GM19238 (cell line): ENCODE results near the gene RBM38.
"Not testable (repeated sequence)": the region's sequence is repeated elsewhere in the genome, so short reads cannot be mapped to it uniquely, and the experiment has no call there.

ENCODE experiments used
- DNase-seq: peaks from one replicate; pipeline ENCODE4 v3.0.0; 2011; ENCODE audit warnings: low spot score; ENCODE audit not compliant: insufficient read length

Gene RBM38

DNA sequence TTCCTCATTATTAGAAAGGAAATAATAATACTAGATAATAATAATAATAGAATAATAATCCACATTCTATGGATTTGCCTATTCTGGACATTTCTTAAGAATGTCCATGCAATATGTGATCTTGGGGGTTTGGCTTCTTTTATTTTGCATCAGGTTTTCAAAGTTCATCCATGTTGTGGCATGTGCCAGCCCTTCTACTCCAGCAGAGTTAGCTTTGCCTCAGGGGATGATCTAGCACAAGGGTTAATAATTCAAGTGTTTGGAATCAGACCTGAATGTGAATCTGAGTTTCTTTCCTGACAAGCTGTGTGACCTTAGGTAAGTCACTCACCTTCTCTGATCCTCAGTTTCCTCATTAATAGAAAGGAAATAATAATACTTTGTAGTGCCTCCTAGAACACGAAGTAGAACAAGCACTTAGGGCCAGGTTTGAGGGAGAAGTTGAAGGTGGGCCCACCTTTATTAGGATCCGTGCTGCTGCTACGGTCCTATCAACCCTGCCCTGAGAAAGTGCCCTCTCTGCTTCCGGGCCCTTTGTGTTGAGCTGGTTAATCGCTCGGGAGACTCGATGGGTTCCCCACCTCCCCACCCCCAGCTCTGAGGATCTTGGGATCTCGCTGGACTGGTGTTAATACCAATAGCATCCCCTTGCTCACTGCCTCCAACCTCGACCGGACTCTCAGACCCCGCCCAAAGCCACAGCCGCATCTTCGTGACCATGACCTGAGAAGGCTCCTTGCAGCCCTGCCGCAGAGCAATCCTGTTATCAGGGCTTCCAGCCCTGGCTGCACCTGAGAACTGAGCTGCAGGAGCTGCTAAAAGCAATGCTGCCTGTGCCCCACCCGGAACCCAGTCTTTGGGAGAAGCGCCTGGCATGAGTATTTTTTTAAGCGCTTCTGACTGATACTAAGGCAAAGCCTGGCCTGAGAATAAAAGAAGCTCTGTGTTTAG is 26.9 kb downstream of the RBM38 start:
- DNase-seq, result no peak

DNA sequence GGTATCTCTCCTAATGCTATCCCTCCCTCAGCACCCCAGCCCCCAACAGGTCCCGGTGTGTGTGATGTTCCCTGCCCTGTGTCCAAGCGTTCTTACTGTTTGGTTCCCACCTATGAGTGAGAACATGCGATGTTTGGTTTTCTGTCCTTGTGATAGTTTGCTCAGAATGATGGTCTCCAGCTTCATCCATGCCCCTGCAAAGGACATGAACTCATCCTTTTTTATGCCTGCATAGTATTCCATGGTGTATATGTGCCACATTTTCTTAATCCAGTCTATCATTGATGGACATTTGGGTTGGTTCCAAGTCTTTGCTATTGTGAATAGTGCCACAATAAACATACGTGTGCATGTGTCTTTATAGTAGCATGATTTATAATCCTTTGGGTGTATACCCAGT is 28.3 kb downstream of the RBM38 start:
- DNase-seq, result not testable (repeated sequence)

DNA sequence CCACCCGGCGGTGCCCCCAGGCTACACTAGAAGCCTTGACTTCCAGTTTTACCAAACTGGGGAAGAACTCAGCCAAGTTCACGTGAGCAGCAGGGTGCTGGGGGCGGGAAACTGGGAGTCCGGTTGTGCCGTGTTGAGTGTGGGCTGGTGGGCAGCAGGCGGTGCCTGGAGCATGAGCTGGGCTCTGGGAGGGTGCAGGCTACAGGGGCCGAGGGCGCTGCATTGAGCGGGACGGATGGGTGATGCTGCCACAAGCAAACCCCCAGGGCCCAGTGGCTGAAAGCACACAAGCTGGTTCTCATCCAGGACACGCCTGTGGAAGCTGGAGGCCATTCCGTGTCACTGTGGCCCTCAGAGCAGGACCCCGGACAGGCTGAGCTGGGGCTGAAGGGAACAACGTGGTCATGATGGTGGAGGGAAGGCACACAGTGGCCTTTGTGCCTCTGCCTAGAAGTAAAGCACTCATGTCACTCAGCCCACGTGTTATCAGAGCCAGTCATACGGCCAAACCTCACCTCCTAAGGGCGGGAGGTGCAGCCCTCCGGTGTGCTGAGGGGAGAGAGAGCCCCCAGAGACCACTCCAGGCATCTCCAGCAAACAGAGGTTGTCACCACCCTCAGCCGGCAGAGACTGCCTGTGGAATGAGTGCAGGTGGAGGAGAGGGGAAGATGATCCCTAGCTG is 29.5 kb downstream of the RBM38 start:
- DNase-seq, result no peak

DNA sequence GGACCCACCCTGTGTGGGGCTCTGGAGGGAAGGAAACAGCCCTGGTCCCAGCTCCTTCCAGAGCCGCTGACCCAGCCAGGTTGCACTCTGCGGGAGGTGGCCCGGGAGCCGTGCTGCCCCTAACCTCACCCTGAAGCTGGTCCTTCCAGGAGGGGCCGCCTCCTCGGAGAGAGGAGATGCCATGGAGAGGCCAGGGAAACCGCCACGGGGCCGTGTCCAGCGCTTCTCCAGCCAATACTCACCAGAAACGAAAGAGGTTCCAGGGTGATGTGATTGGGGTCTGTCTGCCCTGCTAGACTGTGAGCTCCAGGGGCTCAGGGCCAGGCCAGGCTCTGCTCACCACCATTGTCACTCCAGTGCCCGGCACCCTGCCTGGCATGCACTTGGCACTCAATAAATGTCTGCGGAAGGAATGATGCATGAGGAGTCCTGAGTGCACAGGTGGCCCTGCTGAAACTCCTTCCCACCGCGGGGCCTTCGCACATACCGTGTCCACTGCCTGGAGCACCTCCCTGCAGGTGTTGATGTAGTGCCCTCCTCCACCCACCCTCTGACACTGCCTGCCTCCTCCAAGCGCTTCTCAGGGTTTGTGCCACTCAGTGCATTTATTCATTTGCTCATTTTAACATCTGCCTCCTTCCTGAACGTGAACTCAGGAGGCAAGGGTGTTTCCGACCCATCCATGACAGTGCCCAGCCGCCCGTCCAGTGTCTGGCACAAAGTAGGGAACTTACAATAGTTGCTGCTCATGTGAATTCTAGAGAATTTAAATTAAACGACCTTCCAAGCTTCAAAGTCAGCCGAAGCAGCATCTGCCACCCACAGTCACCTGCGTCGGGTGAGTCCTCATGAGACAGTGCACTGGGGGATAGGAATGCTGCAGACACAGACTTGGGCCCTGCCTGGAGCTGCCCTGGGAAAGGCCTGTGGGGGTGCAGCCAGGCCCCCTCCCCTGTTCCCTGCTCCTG is 30.3 kb downstream of the RBM38 start:
- DNase-seq, result no peak

DNA sequence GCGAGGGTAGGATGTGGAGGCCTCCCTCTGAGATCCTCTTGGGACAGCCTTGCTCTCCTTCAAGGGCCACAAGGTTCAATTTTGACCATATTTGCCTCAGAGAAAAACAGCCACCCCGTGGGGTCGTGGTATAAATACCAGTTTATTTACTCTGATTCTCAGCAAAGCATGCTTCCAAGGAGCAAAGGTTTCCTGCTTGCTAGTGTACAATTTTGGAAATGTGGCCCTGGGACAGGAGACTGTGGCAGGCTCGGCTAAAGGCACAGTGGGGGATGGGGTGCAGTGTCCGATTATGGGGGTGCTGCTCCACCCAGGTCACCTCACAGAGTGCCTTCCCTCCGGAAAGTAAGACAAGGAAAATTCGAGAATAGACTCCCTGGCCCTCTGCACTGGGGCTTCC is 31.1 kb downstream of the RBM38 start:
- no peak for DNase-seq

DNA sequence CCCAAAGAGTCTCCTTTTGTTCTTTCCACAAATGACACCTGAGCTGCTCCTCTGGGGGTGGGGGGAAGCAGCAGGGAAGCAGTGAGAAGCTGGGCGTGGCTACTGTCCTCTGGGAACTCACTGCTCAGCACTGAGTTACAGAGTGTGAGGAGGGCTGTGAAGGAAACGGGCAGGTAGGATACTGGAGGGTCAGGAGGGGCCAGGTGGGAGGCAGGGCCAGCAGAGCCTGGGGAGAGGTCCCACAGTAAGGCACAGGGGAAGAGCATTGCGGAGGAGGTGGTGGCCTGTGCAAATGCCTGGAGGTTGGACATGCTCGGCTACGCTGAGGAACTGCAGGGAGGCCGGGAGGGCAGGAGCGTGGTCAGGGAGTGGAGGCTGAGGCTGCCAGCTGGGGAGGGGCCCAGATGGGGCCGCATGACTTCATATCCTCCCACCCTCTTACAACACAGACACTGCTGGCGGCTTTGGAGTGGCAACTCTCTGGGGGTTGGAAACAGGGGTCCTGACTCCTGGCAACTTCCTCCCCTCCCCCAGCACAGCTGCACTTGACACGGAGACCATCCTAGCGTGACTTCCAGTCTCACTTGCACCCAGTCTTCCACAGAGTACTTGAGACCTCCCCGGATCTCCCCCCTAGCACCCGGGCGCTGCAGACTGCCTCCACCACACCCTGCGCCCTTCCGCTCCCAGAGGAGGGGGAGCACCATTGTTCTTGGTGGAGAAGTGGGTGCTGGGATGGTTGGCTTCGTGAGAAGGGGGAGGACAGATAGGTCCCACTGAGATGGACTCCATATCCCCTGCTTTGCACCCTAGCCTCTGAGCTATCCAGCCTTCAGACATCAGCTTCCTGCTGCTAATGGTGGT is 34.2 kb downstream of the RBM38 start:
- DNase-seq, result no peak

GRCh38 chr20:57426271-57426689 is 35.1 kb downstream of the RBM38 start:
- no peak for DNase-seq

DNA sequence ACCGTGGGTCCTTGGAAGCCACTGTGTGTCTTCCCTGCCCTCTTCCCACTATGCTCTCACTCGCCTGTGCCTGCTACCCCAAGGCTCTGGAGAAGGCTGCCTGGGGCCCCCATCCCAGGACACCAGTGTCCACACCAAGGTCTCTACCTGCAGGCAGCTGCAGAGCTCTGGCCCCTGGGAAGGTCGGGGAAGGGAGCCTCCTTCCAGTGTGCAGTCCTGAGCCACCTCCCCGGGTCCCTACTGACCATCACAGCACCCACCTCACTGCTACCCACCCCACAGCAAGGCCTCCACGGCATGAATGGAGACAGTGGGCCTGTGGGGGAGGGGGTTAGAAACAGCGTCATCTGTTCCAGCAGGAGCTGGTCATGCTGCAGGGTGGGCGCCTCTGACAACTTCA is 35.6 kb downstream of the RBM38 start:
- no peak for DNase-seq

DNA sequence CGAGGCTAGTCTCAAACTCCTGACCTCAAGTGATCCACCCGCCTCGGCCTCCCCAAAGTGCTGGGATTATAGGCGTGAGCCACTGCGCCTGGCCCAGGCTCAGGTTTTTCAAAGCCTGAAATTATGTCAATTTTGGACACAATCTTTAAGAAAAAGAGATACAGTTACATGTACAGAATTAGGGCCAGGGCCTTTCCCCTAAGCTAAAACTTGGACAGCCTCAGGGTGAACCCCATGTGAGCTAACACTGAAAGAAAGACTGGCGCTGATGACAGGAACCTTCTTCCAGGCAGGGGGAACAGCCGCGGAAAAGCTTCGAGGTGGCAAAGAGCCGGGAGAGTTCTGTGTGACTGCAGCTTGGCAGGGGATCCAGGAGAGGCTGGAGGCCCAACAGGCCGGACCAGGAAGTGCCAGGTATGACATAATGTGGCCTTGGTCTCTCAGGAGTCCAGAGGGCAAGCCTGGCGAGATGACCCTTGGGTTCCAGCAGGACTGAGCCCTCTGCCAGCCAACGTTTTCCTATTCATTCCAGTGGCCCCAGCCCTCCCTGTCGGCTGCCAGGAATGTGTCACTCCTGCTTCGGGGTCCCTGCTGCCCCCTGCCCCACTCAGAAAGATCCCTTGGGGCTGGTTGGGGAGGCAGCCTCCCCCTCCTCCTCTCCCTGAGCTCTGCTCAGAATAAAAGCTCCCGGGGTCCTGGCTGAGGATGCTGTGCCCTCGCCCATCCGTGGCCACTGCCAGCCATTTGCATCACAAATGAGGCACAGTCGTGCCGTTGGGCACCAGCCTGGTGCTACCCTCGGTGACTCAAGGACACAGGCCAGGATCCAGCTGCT is 37.3 kb downstream of the RBM38 start:
- DNase-seq, result no peak

DNA sequence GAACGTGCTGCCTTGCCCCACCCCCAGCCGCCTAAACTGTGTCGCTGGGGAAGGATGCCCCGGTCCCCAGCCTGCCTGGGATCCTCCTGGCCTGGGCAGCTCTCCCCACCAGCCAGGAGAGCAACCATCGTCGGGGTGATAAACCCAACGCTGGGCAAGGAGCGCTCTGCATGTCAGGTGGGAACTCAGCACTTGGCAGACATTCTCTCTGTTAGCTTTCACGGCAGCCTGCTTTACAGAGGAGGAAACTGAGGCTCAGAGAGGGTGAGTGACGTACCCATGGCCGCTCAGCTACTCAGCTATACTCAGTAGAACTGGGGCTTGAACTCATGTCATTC is 37.9 kb downstream of the RBM38 start:
- no peak for DNase-seq

GRCh38 chr20:57429580-57430200 is 38.5 kb downstream of the RBM38 start:
- no peak for DNase-seq

DNA sequence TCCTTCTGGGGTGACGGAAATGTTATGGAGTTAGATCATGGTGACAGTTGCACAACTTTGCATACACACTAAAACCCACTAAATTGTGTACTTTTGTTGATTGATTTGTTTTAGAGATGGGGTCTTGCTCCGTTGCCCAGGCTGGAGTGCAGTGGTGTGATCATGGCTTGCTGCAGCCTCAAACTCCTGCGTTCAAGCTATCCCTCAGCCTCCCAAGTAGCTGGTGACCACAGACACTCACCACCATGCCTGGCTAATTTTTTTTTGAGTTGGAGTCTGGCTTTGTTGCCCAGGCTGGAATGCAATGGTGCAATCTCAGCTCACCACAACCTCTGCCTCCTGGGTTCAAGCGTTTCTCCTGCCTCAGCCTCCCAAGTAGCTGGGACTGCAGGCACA is 39.0 kb downstream of the RBM38 start:
- DNase-seq, result not testable (repeated sequence)

DNA sequence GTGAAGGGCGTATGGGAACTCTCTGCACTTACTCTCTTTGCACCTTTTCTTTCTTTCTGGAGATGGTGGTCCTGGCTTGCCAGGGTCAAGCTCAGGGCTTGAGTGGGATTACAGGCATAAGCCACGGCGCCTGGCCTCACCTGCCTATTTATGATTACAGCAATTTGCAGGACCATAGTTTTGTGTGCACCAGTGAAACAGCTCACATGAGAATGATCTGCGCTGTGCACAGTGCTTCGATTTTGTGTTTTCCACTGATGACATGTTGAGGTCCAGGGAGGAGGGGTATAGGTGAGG is 40.3 kb downstream of the RBM38 start:
- DNase-seq, result no peak

DNA sequence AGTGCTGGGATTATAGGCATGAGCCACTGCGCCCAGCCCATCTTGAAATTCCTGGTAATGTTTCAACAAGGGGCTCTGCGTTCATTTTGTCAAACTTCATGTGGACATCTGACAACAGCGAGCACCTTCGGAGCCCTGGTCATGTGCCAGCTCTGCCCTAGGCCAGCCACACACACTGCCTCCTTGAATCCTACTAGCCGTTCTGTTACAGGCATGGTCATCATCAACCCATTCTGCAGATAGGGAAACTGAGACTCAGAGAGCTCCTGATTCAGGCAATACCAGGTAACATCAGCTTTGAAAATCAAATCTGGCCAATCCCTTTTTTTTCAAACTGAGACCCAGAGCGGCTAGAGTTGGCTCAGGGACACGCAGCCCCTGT is 41.3 kb downstream of the RBM38 start:
- DNase-seq, result no peak

DNA sequence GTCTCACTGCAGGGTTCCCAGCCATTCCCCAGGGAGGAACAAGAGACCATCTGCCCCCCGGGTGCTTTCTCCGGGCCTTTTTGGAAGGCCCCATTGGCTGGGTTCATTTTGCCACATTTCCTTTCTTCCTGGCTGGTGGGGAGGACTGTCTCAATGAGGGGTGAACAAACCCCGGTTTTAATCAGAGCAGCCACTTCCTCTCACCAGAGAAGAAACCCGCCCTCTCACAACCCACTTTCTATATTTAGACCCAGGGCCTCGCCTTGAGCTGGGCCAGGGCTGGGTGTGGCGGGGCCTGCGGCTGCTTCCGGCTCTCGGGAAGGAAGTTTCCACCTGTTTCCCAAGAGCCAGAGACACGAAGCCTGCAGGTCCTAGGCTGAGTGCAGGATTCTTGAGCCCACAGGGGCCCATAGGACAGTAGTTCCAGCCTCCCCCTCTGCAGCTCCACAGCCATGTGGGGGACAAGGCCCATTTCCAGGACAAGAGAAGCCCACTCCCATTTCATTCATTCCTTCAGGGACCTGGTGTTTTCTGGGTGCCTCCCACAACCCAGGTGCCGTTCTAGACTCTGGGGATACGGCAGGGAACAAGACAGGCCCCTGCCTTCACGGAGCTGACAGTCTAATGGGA is 41.8 kb downstream of the RBM38 start:
- DNase-seq, result peak; percentile 94

GRCh38 chr20:57433657-57434389 is 42.6 kb downstream of the RBM38 start:
- no peak for DNase-seq

DNA sequence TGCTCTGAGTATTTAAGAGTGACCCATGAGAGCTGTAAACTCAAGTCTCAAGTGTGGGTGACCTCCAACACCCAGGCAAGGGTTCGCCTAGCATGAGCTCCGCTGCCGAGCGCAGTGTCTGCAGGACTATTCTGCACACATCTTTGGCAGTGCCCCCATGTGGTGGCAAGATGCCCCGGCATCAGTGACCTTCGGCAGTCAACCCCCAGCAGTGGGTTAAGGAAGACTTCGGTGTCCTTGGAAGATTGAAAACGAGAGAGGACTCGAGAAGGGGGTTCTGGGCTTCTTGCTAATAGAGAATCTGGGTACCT is 43.1 kb downstream of the RBM38 start:
- DNase-seq, result no peak

GRCh38 chr20:57435105-57435497 is 43.9 kb downstream of the RBM38 start:
- DNase-seq, result no peak
